Sigmoid colon (tissue), 7 donors: Measurements from ENCODE around the gene FGF14. TPM values are rescaled to one million over a fixed set of nuclear protein-coding genes. Genes with fewer than 3 reads are reported as not detected.

Source experiments
- DNase-seq: peaks from one replicate; pipeline ENCODE4 v3.0.0-alpha.2; 2019
- H3K27ac ChIP-seq, 4 donors: fragments of 200-600 bp; sonication (generic); one replicate each; pipeline ENCODE4 v1.5.1; 2016 to 2019; ENCODE audit warnings: mild to moderate bottlenecking in 1 of 4
- H3K27me3 ChIP-seq, 3 donors: fragments of 200-600 bp; sonication (generic); one replicate each; pipeline ENCODE4 v1.5.1; 2019; ENCODE audit warnings: mild to moderate bottlenecking in 1 of 3
- H3K36me3 ChIP-seq, 4 donors: fragments of 200-600 bp; sonication (generic); one replicate each; pipeline ENCODE4 v1.5.1; 2016 to 2019
- H3K4me1 ChIP-seq, 4 donors: fragments of 200-600 bp; sonication (generic); one replicate each; pipeline ENCODE4 v1.5.1; 2017 to 2019
- H3K4me3 ChIP-seq, 4 donors: fragments of 200-600 bp; sonication (generic); one replicate each; pipeline ENCODE4 v1.5.1; 2017 to 2019; ENCODE audit warnings: mild to moderate bottlenecking in 2 of 4, moderate library complexity in 1 of 4
- H3K9me3 ChIP-seq, 4 donors: fragments of 200-600 bp in 3 of 4; sonication (generic) in 3 of 4; one replicate each; pipeline versions ENCODE4 v1.5.1 to v1.6.1; 2013 to 2019
- EP300 ChIP-seq, 4 donors: sonication (generic); formaldehyde crosslinking; IDR thresholded peaks; one replicate each; pipeline ENCODE4 v1.6.1; 2017; ENCODE audit warnings: antibody characterized with exemption in 4 of 4
- POLR2A ChIP-seq, 2 donors: fragments of 450-650 bp; IDR thresholded peaks; one replicate each; pipeline ENCODE4 v1.6.1; 2016; ENCODE audit warnings: antibody characterized with exemption in 2 of 2, mild to moderate bottlenecking in 2 of 2, moderate library complexity in 2 of 2
- POLR2AphosphoS5 ChIP-seq, 4 donors: sonication (generic); formaldehyde crosslinking; IDR thresholded peaks; one replicate each; pipeline ENCODE4 v1.6.1; 2017; ENCODE audit warnings: antibody characterized with exemption in 4 of 4
- WGBS, 2 donors: extraction: QIAGEN DNeasy Blood & Tissue Kit; methylation state at CpG; one replicate each; pipeline ENCODE4 v1.1.7; 2013; 5-methylcytosine and 5-hydroxymethylcytosine counted together
- intact Hi-C: fragments of 100-400 bp; cut with DNase I; formaldehyde crosslinking; loops from one replicate; pipeline ENCODE4 v1.15.1; 2023
- polyA plus RNA-seq, 3 donors: library from polyadenylated mRNA; stranded (reverse); fragments of 200-250 nt; gene quantifications; one replicate each; pipeline ENCODE4 v1.2.3, GENCODE V29; 2013
- total RNA-seq, 4 donors: library from RNA; depleted of rRNA; stranded (reverse); fragments of >200 nt; gene quantifications; one replicate each; pipeline ENCODE4 v1.1.0, GENCODE V29; 2016
- TF ChIP-seq, protein P1 (sequence below), 4 experiments: fragments of 450-650 bp in 3 of 4; fragments of 200-600 bp in 1 of 4; IDR thresholded peaks; one replicate each; pipeline ENCODE4 v1.5.1; 2016 to 2019; ENCODE audit warnings: antibody characterized with exemption in 4 of 4, mild to moderate bottlenecking in 3 of 4, moderate library complexity in 2 of 4
- donor health status: healthy with polysubstance abuse.
- donor health status: Bipolar disorder and iron deficiency.
- donor health status: healthy.

The FGF14 gene
- total and polyA plus RNA-seq, 7 donors, result under 0.01 to 1.6 (median 1.1) TPM

DNA sequence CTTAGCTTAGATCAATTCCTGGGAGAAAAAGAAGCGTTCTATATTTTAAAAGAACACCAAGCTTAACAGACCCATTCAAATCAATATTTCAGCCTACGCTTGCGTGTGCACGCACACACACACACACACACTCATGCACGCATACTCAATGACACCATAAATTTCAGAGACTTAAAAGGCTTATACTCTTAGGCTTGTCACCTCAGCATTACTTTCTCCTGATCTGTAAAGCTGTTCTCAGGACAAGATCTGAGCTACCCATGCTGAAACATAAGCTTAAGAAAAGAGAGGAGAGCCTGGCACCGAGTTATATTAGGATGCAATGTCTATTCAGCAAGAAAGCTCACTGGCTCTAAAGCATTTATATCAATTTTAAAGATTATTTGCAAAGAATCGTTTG, 368.5 kb downstream of the FGF14 start:
- H3K4me1 ChIP-seq, result peaks cover 0 to 7% (median 3%) of the 10 kb centered on the region in 4 donors
- TF ChIP-seq EP300 (IDR thresholded peaks at IDR 0.05), result no peak
- intact Hi-C loops, result no loop called here
- no peaks in the 10 kb centered on the region for H3K27me3 ChIP-seq
- H3K36me3 ChIP-seq, result no peaks in the 10 kb centered on the region
- H3K4me3 ChIP-seq, result no peak overlapping the region
- H3K9me3 ChIP-seq, result no peaks in the 10 kb centered on the region
- no peak for DNase-seq
- WGBS, 2 donors, result 86 to 91% methylated on average over 7 of the region's 7 CpGs
- H3K27ac ChIP-seq, result no peak overlapping the region

DNA sequence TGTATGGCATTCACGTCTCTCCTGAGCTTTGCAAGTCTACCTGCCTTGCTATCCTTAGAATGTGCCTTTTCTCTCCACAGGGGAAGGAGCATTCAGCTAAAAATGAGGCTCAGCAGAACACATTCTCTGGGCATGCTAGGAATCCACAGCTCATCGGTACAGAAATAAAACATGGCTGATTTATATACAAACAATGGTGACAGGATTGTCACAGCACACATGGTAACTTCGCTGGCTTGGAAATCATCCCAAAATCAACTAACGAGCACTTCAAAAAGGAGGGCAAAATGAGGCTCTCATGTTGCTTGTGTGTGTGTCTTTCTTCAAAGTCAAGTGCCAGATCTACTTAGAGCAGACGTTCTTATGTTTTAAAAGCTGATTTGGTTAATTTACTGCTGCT, 373.0 kb downstream of the FGF14 start:
- Histone ChIP-seq H3K27ac (no peak overlapping the region), H3K4me1 (peaks cover 0 to 11% (median 3%) of the 10 kb centered on the region in 4 donors), H3K4me3 (no peak overlapping the region), H3K9me3 (no peaks in the 10 kb centered on the region), H3K36me3 (no peaks in the 10 kb centered on the region), H3K27me3 (no peaks in the 10 kb centered on the region)
- no peak for DNase-seq
- intact Hi-C loops, result no loop called here
- TF ChIP-seq POLR2AphosphoS5 (IDR thresholded peaks at IDR 0.05) (no peak), EP300 (IDR thresholded peaks at IDR 0.05) (no peak), POLR2A (IDR thresholded peaks at IDR 0.05) (no peak)
- TF ChIP-seq, protein P1, sequence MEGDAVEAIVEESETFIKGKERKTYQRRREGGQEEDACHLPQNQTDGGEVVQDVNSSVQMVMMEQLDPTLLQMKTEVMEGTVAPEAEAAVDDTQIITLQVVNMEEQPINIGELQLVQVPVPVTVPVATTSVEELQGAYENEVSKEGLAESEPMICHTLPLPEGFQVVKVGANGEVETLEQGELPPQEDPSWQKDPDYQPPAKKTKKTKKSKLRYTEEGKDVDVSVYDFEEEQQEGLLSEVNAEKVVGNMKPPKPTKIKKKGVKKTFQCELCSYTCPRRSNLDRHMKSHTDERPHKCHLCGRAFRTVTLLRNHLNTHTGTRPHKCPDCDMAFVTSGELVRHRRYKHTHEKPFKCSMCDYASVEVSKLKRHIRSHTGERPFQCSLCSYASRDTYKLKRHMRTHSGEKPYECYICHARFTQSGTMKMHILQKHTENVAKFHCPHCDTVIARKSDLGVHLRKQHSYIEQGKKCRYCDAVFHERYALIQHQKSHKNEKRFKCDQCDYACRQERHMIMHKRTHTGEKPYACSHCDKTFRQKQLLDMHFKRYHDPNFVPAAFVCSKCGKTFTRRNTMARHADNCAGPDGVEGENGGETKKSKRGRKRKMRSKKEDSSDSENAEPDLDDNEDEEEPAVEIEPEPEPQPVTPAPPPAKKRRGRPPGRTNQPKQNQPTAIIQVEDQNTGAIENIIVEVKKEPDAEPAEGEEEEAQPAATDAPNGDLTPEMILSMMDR (IDR thresholded peaks at IDR 0.05), result no peak
- 70 to 81% methylated on average over 5 of the region's 5 CpGs for WGBS, 2 donors

DNA sequence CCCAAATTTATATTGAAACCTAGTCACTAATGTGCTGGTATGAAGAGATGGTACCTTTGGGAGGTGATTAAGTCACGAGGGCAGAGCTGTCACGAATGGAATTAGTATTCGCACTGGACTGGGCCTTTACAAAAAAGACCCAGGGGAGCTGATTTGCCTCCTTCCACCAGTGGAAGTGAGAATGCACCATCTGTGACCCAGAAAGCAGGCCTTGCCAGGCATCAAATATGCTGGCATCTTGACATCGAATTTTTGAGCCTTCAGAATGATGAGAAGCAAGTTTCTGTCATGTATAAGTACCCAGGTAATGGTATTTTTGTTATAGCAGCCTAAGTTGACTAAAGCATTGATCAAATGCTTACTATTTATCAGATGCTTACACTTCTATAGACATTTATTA, 373.6 kb downstream of the FGF14 start:
- H3K36me3 ChIP-seq, result no peaks in the 10 kb centered on the region
- no peaks in the 10 kb centered on the region for H3K9me3 ChIP-seq
- no peaks in the 10 kb centered on the region for H3K27me3 ChIP-seq
- intact Hi-C loops, result no loop called here
- TF ChIP-seq POLR2AphosphoS5 (IDR thresholded peaks at IDR 0.05) (no peak), EP300 (IDR thresholded peaks at IDR 0.05) (no peak), POLR2A (IDR thresholded peaks at IDR 0.05) (no peak)
- TF ChIP-seq, protein P1 (IDR thresholded peaks at IDR 0.05), result no peak
- H3K4me3 ChIP-seq, result no peak overlapping the region
- no peak overlapping the region for H3K27ac ChIP-seq
- 71 to 73% methylated on average over 4 of the region's 4 CpGs for WGBS, 2 donors
- H3K4me1 ChIP-seq, result peaks cover 0 to 11% (median 3%) of the 10 kb centered on the region in 4 donors
- no peak for DNase-seq

DNA sequence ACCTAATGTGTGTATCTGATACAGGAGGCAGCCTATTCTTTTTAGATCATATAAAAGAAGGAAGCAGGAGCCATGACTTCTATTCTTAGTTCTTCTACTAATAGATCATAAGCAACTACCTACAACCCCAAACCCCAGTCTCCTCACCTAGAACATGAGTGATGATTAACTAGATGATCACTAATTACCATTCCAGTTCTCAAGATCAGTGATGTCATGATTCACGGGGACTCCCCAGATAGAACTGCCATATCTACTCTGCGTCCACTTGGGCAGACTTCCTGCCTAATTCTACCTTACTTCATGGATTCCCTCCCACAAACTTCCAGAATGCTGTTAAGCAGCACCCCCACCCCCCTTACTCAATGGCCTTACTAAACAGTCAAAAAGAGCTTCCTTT, 380.1 kb downstream of the FGF14 start:
- intact Hi-C loops, result no loop called here
- TF ChIP-seq, protein P1 (IDR thresholded peaks at IDR 0.05), result no peak
- no peak for TF ChIP-seq POLR2AphosphoS5 (IDR thresholded peaks at IDR 0.05)
- no peak for TF ChIP-seq EP300 (IDR thresholded peaks at IDR 0.05)
- TF ChIP-seq POLR2A (IDR thresholded peaks at IDR 0.05), result no peak
- Histone ChIP-seq H3K4me1 (no peaks in the 10 kb centered on the region), H3K4me3 (no peak overlapping the region), H3K36me3 (no peaks in the 10 kb centered on the region), H3K9me3 (peaks cover 0 to 6% (median 0%) of the 10 kb centered on the region in 4 donors), H3K27me3 (no peaks in the 10 kb centered on the region), H3K27ac (no peak overlapping the region)
- DNase-seq, result no peak
- WGBS, 2 donors, result 91% methylated on average over 2 of the region's 2 CpGs

DNA sequence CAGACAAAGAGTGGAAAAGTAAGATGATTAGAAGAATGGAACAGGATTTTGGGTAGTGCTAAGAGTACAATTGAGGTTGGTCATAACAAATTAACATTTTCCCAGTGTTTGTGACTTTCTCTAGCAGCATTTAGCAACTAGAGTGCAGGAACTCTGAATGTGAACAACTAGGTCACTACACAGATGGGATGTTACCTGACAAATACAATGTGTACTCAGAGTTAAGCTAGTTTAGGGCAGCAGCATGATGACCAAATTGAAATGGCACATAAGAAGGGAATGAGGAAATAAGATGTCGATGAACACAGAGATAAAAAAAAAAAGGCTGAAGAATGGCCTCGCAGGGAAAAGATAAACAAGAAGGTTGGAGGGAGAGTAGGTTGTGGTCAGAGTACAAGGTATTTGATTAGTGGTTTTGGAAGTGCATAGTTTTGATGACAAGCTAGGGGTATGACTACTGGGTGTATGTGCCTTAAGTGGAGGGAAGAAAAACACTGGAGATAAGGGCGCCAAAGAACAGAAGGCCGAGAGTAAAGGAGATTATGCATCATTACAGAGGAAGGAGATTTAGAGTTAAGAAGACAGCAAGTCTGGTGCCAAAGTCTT, 381.1 kb downstream of the FGF14 start:
- 47 to 79% methylated on average over 4 of the region's 4 CpGs for WGBS, 2 donors
- Histone ChIP-seq H3K4me1 (no peaks in the 10 kb centered on the region), H3K27ac (no peak overlapping the region), H3K4me3 (no peak overlapping the region), H3K36me3 (no peaks in the 10 kb centered on the region), H3K27me3 (no peaks in the 10 kb centered on the region), H3K9me3 (peaks cover 0 to 6% (median 0%) of the 10 kb centered on the region in 4 donors)
- TF ChIP-seq EP300 (IDR thresholded peaks at IDR 0.05) (no peak), POLR2AphosphoS5 (IDR thresholded peaks at IDR 0.05) (no peak), POLR2A (IDR thresholded peaks at IDR 0.05) (no peak)
- TF ChIP-seq, protein P1 (IDR thresholded peaks at IDR 0.05), result no peak
- no peak for DNase-seq
- intact Hi-C loops, result no loop called here
